ENCODE measurements around the gene ASPRV1.

Gene ASPRV1

GRCh38 chr2:69950241-69950640, 11.2 kb downstream of the ASPRV1 start:
- no peak overlapping the region for H3K27ac ChIP-seq
- H3K9me3 ChIP-seq (ENCODE audit: severe bottlenecking): no peaks in the 10 kb centered on the region
- H3K4me3 ChIP-seq (ENCODE audit: low read depth, low read length): no peak overlapping the region
- no peak for DNase-seq
- H3K36me3 ChIP-seq: no peaks in the 10 kb centered on the region
- no peak for TF ChIP-seq CTCF (IDR thresholded peaks at IDR 0.05; ENCODE audit: low read depth, low read length)
- H3K27me3 ChIP-seq (ENCODE audit: insufficient read depth, low read depth, severe bottlenecking): no peaks in the 10 kb centered on the region

GRCh38 chr2:69948963-69949645, 12.3 kb downstream of the ASPRV1 start:
- Histone ChIP-seq H3K9me3 (ENCODE audit: severe bottlenecking) (no peaks in the 10 kb centered on the region), H3K27me3 (ENCODE audit: insufficient read depth, low read depth, severe bottlenecking) (no peaks in the 10 kb centered on the region), H3K27ac (no peak overlapping the region), H3K4me3 (ENCODE audit: low read depth, low read length) (no peak overlapping the region), H3K36me3 (no peaks in the 10 kb centered on the region)
- DNase-seq: no peak
- TF ChIP-seq CTCF (IDR thresholded peaks at IDR 0.05; ENCODE audit: low read depth, low read length): no peak

- H3K27ac ChIP-seq: no peak overlapping the region
These were observed 13.1 kb downstream of the ASPRV1 start for GRCh38 chr2:69948032-69948962.

GRCh38 chr2:69947325-69947931, 14.0 kb downstream of the ASPRV1 start:
- Histone ChIP-seq H3K27ac (no peak overlapping the region), H3K36me3 (peaks cover 6% of the 10 kb centered on the region)

More at GRCh38 chr2:69948032-69948962, 13.1 kb downstream of the ASPRV1 start:
- peak; percentile 24 for DNase-seq
- Histone ChIP-seq H3K36me3 (peaks cover under 1% of the 10 kb centered on the region), H3K9me3 (ENCODE audit: severe bottlenecking) (no peaks in the 10 kb centered on the region), H3K4me3 (ENCODE audit: low read depth, low read length) (no peak overlapping the region), H3K27me3 (ENCODE audit: insufficient read depth, low read depth, severe bottlenecking) (no peaks in the 10 kb centered on the region)
- no peak for TF ChIP-seq CTCF (IDR thresholded peaks at IDR 0.05; ENCODE audit: low read depth, low read length)

More at GRCh38 chr2:69947325-69947931, 14.0 kb downstream of the ASPRV1 start:
- no peak overlapping the region for H3K4me3 ChIP-seq (ENCODE audit: low read depth, low read length)
- H3K9me3 ChIP-seq (ENCODE audit: severe bottlenecking): no peaks in the 10 kb centered on the region
- H3K27me3 ChIP-seq (ENCODE audit: insufficient read depth, low read depth, severe bottlenecking): no peaks in the 10 kb centered on the region
- TF ChIP-seq CTCF (IDR thresholded peaks at IDR 0.05; ENCODE audit: low read depth, low read length): no peak
- DNase-seq: no peak

All from WERI-Rb-1 (cell line).